HG03097 (cell line): Measurements from ENCODE around the gene PHF12.

Experiments used
- ATAC-seq: cut with Tn5 transposase; IDR thresholded peaks from one replicate; pipeline ENCODE4 v1.9.1; 2021; ENCODE audit not compliant: unreplicated experiment, low FRiP score

Gene PHF12

GRCh38 chr17:28865946-28866752, 85.2 kb downstream of the PHF12 start:
- no peak for ATAC-seq

DNA sequence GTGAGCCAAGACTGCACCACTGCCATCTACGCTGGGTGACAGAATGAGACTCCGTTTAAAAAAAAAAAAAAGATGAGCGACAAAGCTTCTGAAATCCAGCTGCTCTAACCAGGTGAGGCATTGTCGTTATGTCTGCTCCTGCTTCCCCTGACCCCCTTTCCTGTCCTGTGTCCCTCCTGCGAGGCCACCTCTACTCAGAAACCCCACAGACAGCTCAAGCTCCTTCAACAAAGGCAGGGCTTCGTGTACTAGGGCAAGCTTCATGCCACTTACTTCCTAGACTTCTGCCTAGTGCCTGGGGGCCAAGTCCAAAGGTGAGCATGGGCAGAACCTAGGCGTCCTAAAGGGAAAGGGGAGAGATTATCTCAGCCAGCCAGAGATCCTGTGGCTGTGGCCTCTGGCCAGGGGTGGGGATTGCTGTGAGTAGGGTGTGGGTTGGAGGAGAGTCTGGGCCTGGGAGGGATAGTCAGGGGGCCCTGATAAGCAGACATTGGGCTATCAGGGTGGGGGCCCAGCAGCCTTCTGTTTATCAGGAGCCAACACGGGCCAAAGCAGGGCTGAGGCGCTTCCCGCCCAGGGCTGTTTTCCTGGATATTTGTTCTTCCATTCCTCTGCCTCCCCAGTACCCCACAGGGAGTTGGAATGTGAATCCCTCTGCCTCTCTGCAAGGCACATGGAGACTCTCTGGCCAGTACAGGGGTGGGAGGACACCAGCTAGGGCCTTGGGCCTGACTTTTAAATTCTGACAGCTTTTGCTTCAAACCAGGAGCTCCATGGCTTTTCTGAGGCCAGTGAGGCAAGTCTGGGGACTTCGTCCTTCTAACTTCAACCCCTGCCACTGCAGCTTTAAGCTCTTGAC, 86.1 kb downstream of the PHF12 start:
- no peak for ATAC-seq

- no peak for ATAC-seq
Measured at GRCh38 chr17:28863953-28864352, 87.4 kb downstream of the PHF12 start.

- ATAC-seq, result no peak
Measured at GRCh38 chr17:28862561-28862960, 88.8 kb downstream of the PHF12 start.

DNA sequence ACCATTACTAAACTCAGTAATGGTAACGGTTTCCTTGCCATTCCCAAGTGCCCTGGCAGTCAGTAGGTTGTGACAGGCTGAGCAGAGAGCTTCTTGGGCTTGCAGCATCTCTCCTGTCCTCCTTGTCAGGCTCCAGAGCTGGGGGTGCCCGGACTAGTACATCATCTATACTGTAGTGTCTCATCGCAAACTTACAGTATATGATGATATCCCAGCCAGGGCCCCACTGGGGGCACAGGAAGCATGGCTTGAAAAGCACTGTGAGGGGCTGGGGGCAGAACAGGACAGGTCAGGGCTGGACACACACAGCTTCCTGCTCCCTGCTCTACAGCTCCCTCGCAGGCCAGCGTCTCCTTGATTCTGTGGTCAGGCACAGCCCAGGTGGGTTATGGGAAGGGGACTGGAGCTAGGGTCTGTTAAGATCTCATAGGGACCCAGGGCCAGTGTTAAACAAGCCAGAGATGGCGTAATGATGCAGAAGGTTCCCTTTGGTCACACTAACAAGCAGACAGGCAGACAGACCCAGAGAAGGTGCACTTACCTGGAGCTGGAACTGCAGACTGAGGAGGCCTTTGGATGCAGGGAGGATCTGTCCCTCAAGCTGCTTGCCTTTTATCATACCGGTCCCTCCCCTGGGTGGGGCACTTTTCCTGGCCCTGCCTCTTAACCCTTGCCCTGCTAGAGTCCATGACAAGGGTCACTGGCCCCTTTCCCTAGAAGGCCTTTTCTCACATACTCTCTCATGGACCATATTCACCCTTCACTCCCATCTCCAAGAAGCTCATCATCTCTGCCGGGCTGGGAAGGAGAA, 89.7 kb downstream of the PHF12 start:
- no peak for ATAC-seq

- ATAC-seq, result no peak
Measured at GRCh38 chr17:28860363-28860808, 90.9 kb downstream of the PHF12 start.

DNA sequence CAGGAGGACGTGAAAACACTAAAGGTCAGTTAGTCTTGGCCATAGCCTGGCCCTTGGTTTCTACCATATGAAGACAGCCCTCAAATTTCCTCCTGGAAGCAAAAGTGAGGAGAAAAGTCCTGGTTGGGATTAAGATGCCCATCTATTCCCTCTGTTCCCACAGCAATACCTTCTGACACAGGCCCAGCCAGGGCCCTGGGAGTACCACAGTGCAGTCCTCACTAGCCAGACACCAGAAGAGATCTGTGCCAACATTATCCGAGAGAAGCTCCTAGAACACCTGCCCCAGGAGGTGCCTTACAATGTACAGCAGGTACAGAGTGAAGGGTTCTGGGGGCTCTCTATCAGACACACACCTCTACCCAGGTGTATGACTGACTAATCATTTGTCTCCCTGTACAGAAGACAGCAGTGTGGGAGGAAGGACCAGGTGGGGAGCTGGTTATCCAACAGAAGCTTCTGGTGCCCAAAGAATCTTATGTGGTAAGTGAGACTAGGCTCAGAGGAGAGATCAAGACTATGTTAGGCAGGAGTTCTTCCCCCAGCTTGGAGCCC, 92.4 kb downstream of the PHF12 start:
- ATAC-seq, result no peak

GRCh38 chr17:28857905-28858800, 93.2 kb downstream of the PHF12 start:
- ATAC-seq, result no peak

DNA sequence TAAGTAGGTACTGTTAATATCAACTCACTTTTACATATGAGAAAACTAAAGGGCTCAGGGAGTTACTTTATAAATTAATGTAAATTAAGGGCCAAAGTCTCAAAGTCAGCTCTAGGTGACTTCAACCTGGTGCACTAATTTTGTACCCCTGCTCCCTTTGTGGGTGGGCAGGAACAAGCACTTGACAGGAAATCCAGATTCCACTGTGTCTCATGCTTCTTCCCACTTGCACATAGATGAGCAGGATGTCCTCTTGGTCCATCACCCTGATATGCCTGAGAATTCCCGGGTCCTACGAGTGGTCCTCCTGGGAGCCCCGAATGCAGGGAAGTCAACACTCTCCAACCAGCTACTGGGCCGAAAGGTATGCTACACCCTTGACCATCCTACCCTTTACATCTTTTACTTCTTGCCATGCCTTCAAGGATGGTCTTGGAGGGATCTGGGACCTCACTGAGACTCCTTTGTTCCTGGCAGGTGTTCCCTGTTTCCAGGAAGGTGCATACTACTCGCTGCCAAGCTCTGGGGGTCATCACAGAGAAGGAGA, 95.2 kb downstream of the PHF12 start:
- ATAC-seq, result no peak

GRCh38 chr17:28855336-28855679, 96.0 kb downstream of the PHF12 start:
- ATAC-seq, result no peak
